MCF 10A (cell line): ENCODE measurements around the gene SDCCAG8. TPM values are rescaled to one million over a fixed set of nuclear protein-coding genes. Genes with fewer than 3 reads are reported as not detected.

ENCODE experiments used
- BruUV-seq: library from RNA; stranded (reverse); fragments of 400-500 nt; replicated peaks from 2 replicates; lab custom pipeline; 2021; lab: Mats Ljungman, UMichigan
- CTCF ChIA-PET: fragments of 300-600 bp; sonication (Branson Sonifier 250); formaldehyde crosslinking; extraction: SDS; loops from one replicate; lab custom pipeline; 2021; ENCODE audit warnings: antibody characterized with exemption, inconsistent platforms; lab: Yijun Ruan, JAX
- POLR2A ChIA-PET: fragments of 300-600, 350-650 bp; sonication (Branson Sonifier 250); formaldehyde crosslinking; extraction: SDS; loops from one replicate; lab custom pipeline; 2020; ENCODE audit warnings: antibody characterized with exemption, inconsistent platforms; lab: Yijun Ruan, JAX
- DNase-seq: peaks from one replicate; pipeline ENCODE4 v3.0.0-alpha.2; 2018; ENCODE audit not compliant: unreplicated experiment
- H3K27ac Mint-ChIP-seq: one replicate; pipeline ENCODE4 v1.8.0; 2022; ENCODE audit warnings: mild to moderate bottlenecking, low read depth, mixed read lengths; ENCODE audit not compliant: unreplicated experiment
- H3K27me3 Mint-ChIP-seq: one replicate; pipeline ENCODE4 v1.8.0; 2022; ENCODE audit warnings: mixed read lengths; ENCODE audit not compliant: insufficient read depth, unreplicated experiment
- H3K36me3 Mint-ChIP-seq: one replicate; pipeline ENCODE4 v1.8.0; 2022; ENCODE audit warnings: mild to moderate bottlenecking, moderate library complexity, mixed read lengths; ENCODE audit not compliant: insufficient read depth, unreplicated experiment
- H3K4me1 Mint-ChIP-seq: one replicate; pipeline ENCODE4 v1.8.0; 2022; ENCODE audit warnings: mixed read lengths; ENCODE audit not compliant: insufficient read depth, unreplicated experiment
- H3K4me3 Mint-ChIP-seq: one replicate; pipeline ENCODE4 v1.8.0; 2022; ENCODE audit warnings: mild to moderate bottlenecking, moderate library complexity, mixed read lengths; ENCODE audit not compliant: unreplicated experiment
- H3K9me3 Mint-ChIP-seq: one replicate; pipeline ENCODE4 v1.8.0; 2022; ENCODE audit warnings: mixed read lengths; ENCODE audit not compliant: unreplicated experiment
- intact Hi-C: fragments of 100-400 bp; cut with micrococcal nuclease; formaldehyde crosslinking; loops from 2 replicates; pipeline ENCODE4 v1.14.1; 2022
- total RNA-seq: library from RNA; stranded (reverse); gene quantifications from 2 replicates; pipeline ENCODE4 v1.2.3, GENCODE V29; 2022
- TF ChIP-seq, protein P1 (sequence below): fragments of 200-600 bp; IDR thresholded peaks from one replicate; pipeline ENCODE4 v1.8.0; 2022; ENCODE audit warnings: antibody characterized with exemption, mild to moderate bottlenecking; ENCODE audit not compliant: unreplicated experiment

SDCCAG8 gene
- total RNA-seq, 1 experiment from 2014 or later: 128 TPM

DNA sequence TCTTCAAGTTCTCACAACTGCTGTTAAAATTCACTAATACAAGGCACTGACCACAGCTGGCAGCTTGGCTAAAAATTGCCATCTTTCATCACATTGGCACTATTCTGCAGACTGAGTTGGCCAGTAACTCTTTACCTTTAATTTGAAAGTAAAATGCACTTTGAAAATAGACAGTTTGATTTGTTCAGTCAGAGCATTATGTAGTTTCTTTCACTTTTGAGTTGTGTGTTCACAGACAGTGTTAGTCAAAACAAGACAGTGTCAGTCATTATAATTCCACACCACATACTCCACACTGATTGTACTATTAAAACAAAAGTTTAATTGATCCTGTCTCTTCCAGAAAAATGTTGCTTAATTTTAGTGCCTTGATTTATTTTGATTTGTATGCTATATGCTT lies 160.7 kb downstream of the SDCCAG8 start:
- H3K27me3 Mint-ChIP-seq: no peaks in the 10 kb centered on the region
- peaks cover 7% of the 10 kb centered on the region for H3K4me1 Mint-ChIP-seq
- BruUV-seq: no TSS peak
- ChIA-PET POLR2A (interaction anchor here (1.1 kb wide), 1 partner anchor 9 kb away, joined by 4 read pairs; no protein-coding TSS in a partner anchor), CTCF (interaction anchor here (0.8 to 1.2 kb wide), 3 partner anchors 10 to 73 kb away, joined by 3 to 4 read pairs (median 3); no protein-coding TSS in a partner anchor)
- intact Hi-C loops: no loop called here
- no peak for DNase-seq
- peaks cover 48% of the 10 kb centered on the region for H3K36me3 Mint-ChIP-seq
- TF ChIP-seq, protein P1, sequence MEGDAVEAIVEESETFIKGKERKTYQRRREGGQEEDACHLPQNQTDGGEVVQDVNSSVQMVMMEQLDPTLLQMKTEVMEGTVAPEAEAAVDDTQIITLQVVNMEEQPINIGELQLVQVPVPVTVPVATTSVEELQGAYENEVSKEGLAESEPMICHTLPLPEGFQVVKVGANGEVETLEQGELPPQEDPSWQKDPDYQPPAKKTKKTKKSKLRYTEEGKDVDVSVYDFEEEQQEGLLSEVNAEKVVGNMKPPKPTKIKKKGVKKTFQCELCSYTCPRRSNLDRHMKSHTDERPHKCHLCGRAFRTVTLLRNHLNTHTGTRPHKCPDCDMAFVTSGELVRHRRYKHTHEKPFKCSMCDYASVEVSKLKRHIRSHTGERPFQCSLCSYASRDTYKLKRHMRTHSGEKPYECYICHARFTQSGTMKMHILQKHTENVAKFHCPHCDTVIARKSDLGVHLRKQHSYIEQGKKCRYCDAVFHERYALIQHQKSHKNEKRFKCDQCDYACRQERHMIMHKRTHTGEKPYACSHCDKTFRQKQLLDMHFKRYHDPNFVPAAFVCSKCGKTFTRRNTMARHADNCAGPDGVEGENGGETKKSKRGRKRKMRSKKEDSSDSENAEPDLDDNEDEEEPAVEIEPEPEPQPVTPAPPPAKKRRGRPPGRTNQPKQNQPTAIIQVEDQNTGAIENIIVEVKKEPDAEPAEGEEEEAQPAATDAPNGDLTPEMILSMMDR: no peak
- no peak overlapping the region for H3K27ac Mint-ChIP-seq
- H3K4me3 Mint-ChIP-seq: no peak overlapping the region
- H3K9me3 Mint-ChIP-seq: no peaks in the 10 kb centered on the region

DNA sequence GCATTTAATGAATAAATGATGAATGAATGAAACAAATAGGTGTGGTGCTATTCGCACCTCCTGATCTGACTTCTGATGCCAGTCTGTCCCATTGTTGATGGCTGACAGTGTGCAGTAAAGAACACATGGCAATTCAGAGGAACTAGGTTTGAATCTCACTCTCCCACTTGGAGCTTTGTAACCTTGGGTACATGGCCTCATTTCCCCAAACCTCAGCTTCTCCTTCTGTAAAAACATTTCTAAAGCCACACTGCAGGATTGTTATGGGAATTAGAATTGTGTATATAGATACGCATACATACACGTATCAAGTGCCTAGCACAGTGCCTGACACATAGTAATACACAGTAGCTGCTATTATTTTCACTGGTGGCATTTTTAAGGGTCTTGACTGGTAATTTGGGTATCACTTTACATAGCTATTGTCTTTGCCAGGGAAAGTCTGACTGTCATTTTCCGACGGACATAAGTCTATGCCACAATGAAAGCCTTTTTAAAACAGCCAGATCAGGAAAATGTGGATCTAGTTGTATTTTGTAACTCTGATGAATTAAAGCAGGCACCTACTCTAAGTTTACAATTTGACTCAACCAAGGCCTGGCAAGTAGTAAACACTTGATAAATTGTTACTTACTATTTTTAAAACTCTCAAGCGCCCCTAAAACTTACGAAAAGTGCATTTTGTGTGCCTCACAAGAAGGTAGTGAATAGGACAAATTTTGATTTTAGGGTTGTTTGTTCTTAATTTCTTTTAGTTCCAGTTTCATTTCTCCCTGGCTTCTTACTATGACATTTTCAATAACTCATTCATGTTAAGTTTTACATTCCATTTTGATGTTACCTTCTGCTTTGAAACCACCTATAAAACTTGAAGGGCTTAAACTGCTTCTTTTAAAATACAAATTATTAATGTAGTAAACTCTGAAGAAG lies 164.4 kb downstream of the SDCCAG8 start:
- POLR2A ChIA-PET: no interaction called here
- H3K36me3 Mint-ChIP-seq: peaks cover 35% of the 10 kb centered on the region
- CTCF ChIA-PET: interaction anchor here (0.5 to 1.7 kb wide), 4 partner anchors 8 to 329 kb away, joined by 3 to 4 read pairs (median 4); no protein-coding TSS in a partner anchor
- intact Hi-C loops: no loop called here
- no peak overlapping the region for H3K27ac Mint-ChIP-seq
- H3K27me3 Mint-ChIP-seq: no peaks in the 10 kb centered on the region
- TF ChIP-seq, protein P1: no peak
- no peak overlapping the region for H3K4me3 Mint-ChIP-seq
- BruUV-seq: no TSS peak
- peaks cover 14% of the 10 kb centered on the region for H3K4me1 Mint-ChIP-seq
- no peaks in the 10 kb centered on the region for H3K9me3 Mint-ChIP-seq
- no peak for DNase-seq

DNA sequence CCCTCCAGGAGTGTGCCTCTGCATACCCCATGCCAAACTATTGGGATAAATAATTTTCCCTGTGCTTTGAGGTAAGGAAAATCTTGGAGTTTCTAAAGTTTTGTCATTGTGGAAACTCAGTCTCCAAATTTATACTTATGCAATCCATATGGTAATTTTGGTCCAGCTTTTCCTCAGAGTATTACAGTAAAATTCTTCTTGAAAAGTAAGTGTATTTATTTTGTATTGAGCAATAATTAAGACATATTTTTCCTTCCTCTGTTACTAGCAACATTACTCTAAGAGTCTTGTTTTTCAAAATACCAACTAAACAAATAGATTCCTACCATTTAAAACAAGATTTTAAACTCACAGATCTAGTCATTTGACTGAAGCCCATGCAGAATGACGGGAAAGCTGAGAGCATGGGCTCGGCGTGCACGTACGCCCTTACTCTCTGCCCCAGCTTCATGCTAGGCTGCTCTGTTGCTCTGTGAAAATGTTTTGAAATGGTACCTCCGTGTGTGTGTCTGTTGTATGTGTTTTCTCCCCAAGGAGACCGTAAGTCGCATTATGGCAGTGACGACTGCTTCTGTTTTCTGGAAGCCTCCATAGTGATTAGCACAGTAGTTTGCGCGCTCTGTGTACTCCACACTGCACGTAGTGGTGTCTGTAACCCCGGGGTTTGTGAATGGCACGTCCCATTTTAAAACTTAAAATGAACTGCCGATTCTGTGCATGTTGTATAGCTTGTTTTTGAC lies 165.3 kb downstream of the SDCCAG8 start:
- Mint-ChIP-seq H3K36me3 (peaks cover 29% of the 10 kb centered on the region), H3K9me3 (no peaks in the 10 kb centered on the region), H3K27ac (no peak overlapping the region), H3K27me3 (no peaks in the 10 kb centered on the region), H3K4me1 (peaks cover 14% of the 10 kb centered on the region), H3K4me3 (no peak overlapping the region)
- DNase-seq: no peak
- POLR2A ChIA-PET: interaction anchor here (0.6 to 1.2 kb wide), 2 partner anchors 11 to 71 kb away, joined by 3 to 4 read pairs; no protein-coding TSS in a partner anchor
- CTCF ChIA-PET: interaction anchor here (0.5 to 1.1 kb wide), 3 partner anchors 9 to 51 kb away, joined by 3 to 4 read pairs (median 3); no protein-coding TSS in a partner anchor
- intact Hi-C loops: no loop called here
- BruUV-seq: no TSS peak
- TF ChIP-seq, protein P1: no peak
